Measurements from ENCODE around the gene SFTPA2. TPM values are rescaled to one million over a fixed set of nuclear protein-coding genes. Genes with fewer than 3 reads are reported as not detected.

SFTPA2 gene
- total and polyA plus RNA-seq, 10 of the 15 experiments (the other 5 are each of a cell fraction or from before 2014, with no cell fraction given), result 0.03 to 4.2 TPM; not detected in 8

DNA sequence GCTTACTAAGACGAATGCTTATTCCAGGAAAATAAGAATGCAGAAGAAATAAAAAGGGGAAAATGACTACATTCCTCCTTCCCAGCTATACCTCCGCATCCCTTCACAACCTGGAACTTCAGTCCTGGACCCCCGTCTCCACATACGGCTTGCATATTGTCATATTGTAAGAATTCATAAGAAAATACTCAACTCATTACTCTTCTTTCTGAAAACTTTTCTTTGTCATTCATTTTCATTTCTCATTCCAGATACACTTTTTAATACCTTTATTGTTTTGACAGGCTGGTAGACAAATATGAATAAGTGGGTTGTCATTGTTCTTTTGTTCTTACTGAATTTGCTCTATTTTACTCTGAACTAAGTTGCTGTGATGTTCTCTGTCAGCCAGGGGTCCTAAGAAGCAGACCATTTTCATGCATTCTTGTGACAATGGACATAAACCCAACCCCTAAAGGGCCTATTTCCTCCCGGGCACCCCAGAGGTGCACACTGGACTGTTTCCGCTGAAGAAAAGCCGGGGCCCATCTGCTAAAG is 23.3 kb upstream of the SFTPA2 start:
- FAIRE-seq, result no peak
- CTCF ChIA-PET, result no interaction called here
- TF ChIP-seq, protein P1, sequence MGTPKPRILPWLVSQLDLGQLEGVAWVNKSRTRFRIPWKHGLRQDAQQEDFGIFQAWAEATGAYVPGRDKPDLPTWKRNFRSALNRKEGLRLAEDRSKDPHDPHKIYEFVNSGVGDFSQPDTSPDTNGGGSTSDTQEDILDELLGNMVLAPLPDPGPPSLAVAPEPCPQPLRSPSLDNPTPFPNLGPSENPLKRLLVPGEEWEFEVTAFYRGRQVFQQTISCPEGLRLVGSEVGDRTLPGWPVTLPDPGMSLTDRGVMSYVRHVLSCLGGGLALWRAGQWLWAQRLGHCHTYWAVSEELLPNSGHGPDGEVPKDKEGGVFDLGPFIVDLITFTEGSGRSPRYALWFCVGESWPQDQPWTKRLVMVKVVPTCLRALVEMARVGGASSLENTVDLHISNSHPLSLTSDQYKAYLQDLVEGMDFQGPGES (IDR thresholded peaks at IDR 0.05), result no peak
- TF ChIP-seq GATAD2B (conservative IDR thresholded peaks at IDR 0.05; ENCODE audit: low read depth) (no peak), JUNB (IDR thresholded peaks at IDR 0.05) (no peak), TCF7 (IDR thresholded peaks at IDR 0.05; ENCODE audit: borderline replicate concordance) (no peak), TAF1 (IDR thresholded peaks at IDR 0.05; ENCODE audit: borderline replicate concordance, low read depth, low read length) (no peak), PKNOX1 (IDR thresholded peaks at IDR 0.05) (no peak), IRF5 (IDR thresholded peaks at IDR 0.05; ENCODE audit: borderline replicate concordance) (no peak), STAT3 (IDR thresholded peaks at IDR 0.05; ENCODE audit: low read depth, low read length) (no peak), ZNF622 (IDR thresholded peaks at IDR 0.05) (no peak), SMAD5 (IDR thresholded peaks at IDR 0.05; ENCODE audit: low read depth) (no peak), PAX5 (IDR thresholded peaks at IDR 0.05; ENCODE audit: borderline replicate concordance, low read depth, low read length) (no peak), JUND (IDR thresholded peaks at IDR 0.05; ENCODE audit: low read depth, low read length) (no peak), NR2C1 (IDR thresholded peaks at IDR 0.05) (no peak)
- TF ChIP-seq, protein P2, sequence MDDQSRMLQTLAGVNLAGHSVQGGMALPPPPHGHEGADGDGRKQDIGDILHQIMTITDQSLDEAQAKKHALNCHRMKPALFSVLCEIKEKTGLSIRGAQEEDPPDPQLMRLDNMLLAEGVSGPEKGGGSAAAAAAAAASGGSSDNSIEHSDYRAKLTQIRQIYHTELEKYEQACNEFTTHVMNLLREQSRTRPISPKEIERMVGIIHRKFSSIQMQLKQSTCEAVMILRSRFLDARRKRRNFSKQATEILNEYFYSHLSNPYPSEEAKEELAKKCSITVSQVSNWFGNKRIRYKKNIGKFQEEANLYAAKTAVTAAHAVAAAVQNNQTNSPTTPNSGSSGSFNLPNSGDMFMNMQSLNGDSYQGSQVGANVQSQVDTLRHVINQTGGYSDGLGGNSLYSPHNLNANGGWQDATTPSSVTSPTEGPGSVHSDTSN (IDR thresholded peaks at IDR 0.05; ENCODE audit: insufficient replicate concordance, low read depth, low read length), result no peak
- TF ChIP-seq, protein P3, sequence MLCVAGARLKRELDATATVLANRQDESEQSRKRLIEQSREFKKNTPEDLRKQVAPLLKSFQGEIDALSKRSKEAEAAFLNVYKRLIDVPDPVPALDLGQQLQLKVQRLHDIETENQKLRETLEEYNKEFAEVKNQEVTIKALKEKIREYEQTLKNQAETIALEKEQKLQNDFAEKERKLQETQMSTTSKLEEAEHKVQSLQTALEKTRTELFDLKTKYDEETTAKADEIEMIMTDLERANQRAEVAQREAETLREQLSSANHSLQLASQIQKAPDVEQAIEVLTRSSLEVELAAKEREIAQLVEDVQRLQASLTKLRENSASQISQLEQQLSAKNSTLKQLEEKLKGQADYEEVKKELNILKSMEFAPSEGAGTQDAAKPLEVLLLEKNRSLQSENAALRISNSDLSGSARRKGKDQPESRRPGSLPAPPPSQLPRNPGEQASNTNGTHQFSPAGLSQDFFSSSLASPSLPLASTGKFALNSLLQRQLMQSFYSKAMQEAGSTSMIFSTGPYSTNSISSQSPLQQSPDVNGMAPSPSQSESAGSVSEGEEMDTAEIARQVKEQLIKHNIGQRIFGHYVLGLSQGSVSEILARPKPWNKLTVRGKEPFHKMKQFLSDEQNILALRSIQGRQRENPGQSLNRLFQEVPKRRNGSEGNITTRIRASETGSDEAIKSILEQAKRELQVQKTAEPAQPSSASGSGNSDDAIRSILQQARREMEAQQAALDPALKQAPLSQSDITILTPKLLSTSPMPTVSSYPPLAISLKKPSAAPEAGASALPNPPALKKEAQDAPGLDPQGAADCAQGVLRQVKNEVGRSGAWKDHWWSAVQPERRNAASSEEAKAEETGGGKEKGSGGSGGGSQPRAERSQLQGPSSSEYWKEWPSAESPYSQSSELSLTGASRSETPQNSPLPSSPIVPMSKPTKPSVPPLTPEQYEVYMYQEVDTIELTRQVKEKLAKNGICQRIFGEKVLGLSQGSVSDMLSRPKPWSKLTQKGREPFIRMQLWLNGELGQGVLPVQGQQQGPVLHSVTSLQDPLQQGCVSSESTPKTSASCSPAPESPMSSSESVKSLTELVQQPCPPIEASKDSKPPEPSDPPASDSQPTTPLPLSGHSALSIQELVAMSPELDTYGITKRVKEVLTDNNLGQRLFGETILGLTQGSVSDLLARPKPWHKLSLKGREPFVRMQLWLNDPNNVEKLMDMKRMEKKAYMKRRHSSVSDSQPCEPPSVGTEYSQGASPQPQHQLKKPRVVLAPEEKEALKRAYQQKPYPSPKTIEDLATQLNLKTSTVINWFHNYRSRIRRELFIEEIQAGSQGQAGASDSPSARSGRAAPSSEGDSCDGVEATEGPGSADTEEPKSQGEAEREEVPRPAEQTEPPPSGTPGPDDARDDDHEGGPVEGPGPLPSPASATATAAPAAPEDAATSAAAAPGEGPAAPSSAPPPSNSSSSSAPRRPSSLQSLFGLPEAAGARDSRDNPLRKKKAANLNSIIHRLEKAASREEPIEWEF (IDR thresholded peaks at IDR 0.05; ENCODE audit: insufficient replicate concordance, low read depth, low read length), result no peak

More for the DNA sequence above, 23.3 kb upstream of the SFTPA2 start:
- DNase-seq (ENCODE audit: low read depth, low spot score), result no peak
- Histone ChIP-seq H2AFZ (ENCODE audit: control insufficient read depth, low read depth, low read length) (no peak overlapping the region), H3K4me3 (no peak overlapping the region), H3K4me2 (ENCODE audit: control insufficient read depth, insufficient read depth) (no peak overlapping the region), H3K4me1 (ENCODE audit: control insufficient read depth, insufficient read depth, low read length) (no peaks in the 10 kb centered on the region), H4K20me1 (ENCODE audit: control insufficient read depth, insufficient read depth) (no peaks in the 10 kb centered on the region), H3K9me3 (replicated peaks; ENCODE audit: control insufficient read depth, insufficient read depth, low read length) (no peaks in the 10 kb centered on the region), H3K36me3 (ENCODE audit: control insufficient read depth in 2 of 2, insufficient read depth in 2 of 2, low read length in 1 of 2) (no peaks in the 10 kb centered on the region), H3K79me2 (ENCODE audit: control insufficient read depth, insufficient read depth, low read length) (no peaks in the 10 kb centered on the region), H3K27ac (ENCODE audit: control insufficient read depth, insufficient read depth) (no peak overlapping the region), H3K27me3 (replicated peaks in 1 of 2; ENCODE audit: control insufficient read depth in 2 of 2, insufficient read depth in 2 of 2, low read length in 1 of 2) (no peaks in the 10 kb centered on the region; a peak in 1 of 4 replicates), H3K9ac (ENCODE audit: control insufficient read depth, insufficient read depth, low read length) (no peak overlapping the region)
- ATAC-seq, result no peak
- RAD21 ChIA-PET (ENCODE audit: unreplicated experiment), result no interaction called here
- 38% methylated on average over 7 of the region's 7 CpGs for WGBS (ENCODE audit: insufficient coverage, insufficient replicate concordance, low lambda C conversion rate, missing lambda C conversion rate)
- intact Hi-C loops (cut with micrococcal nuclease; ENCODE audit: unreplicated experiment) (no loop called here), in situ Hi-C loops (cut with MboI) (no loop called here)
- SMC1A ChIA-PET (ENCODE audit: uncharacterized antibody, unreplicated experiment), result no interaction called here
- POLR2A ChIA-PET, result no interaction called here
- no TSS peak for BruUV-seq (replicated peaks)
